NCI-H2196 treated with DMSO at 0.1 percent for 48 hours (cell line): ENCODE data around the gene EMSY.
"Not testable (repeated sequence)": the region's sequence is repeated elsewhere in the genome, so short reads cannot be mapped to it uniquely, and the experiment has no call there.

ENCODE experiments used
- DNase-seq: peaks from one replicate; lab custom pipeline; 2025; ENCODE audit not compliant: unreplicated experiment; lab: John Stamatoyannopoulos, UW

EMSY gene

GRCh38 chr11:76591416-76591815, 146.6 kb downstream of the EMSY start:
- DNase-seq: no peak

GRCh38 chr11:76592025-76592914, 147.5 kb downstream of the EMSY start:
- no peak for DNase-seq

- DNase-seq: no peak
Measured at GRCh38 chr11:76592961-76593360, 148.1 kb downstream of the EMSY start.

GRCh38 chr11:76595091-76595490, 150.3 kb downstream of the EMSY start:
- DNase-seq: not testable (repeated sequence)

- DNase-seq: no peak
Measured at GRCh38 chr11:76596652-76597051, 151.8 kb downstream of the EMSY start.

- no peak for DNase-seq
Measured at GRCh38 chr11:76597533-76598425, 153.0 kb downstream of the EMSY start.

GRCh38 chr11:76598426-76598839, 153.6 kb downstream of the EMSY start:
- DNase-seq: no peak

GRCh38 chr11:76599041-76600013, 154.5 kb downstream of the EMSY start:
- DNase-seq: no peak

- DNase-seq: no peak
Measured at GRCh38 chr11:76600124-76600655, 155.4 kb downstream of the EMSY start.

- no peak for DNase-seq
Measured at GRCh38 chr11:76601272-76601671, 156.5 kb downstream of the EMSY start.

GRCh38 chr11:76601724-76602123, 156.9 kb downstream of the EMSY start:
- no peak for DNase-seq

GRCh38 chr11:76602431-76602861, 157.6 kb downstream of the EMSY start:
- no peak for DNase-seq
